Subcutaneous abdominal adipose tissue (tissue), 5 donors: ENCODE measurements around the gene TMEM182.
A peak's percentile ranks its signal among the peaks of the same experiment; 100 is the strongest.

Experiments used
- H3K27ac ChIP-seq: one replicate; pipeline ENCODE4 v1.7.0; 2013; ENCODE audit warnings: low read depth, mild to moderate bottlenecking, inconsistent platforms, low read length, moderate library complexity
- H3K27me3 ChIP-seq, 5 donors: one replicate each; pipeline ENCODE4 v1.7.0; 2013; ENCODE audit warnings: low read length in 5 of 5, inconsistent platforms in 1 of 5; ENCODE audit not compliant: control insufficient read depth in 5 of 5, insufficient read depth in 4 of 5
- H3K36me3 ChIP-seq, 5 donors: one replicate each; pipeline ENCODE4 v1.7.0; 2013; ENCODE audit warnings: low read length in 5 of 5; ENCODE audit not compliant: control insufficient read depth in 5 of 5, insufficient read depth in 5 of 5
- H3K4me1 ChIP-seq, 5 donors: one replicate each; pipeline ENCODE4 v1.7.0; 2013; ENCODE audit warnings: low read length in 5 of 5, mild to moderate bottlenecking in 3 of 5, moderate library complexity in 1 of 5; ENCODE audit not compliant: control insufficient read depth in 5 of 5, insufficient read depth in 5 of 5
- H3K4me3 ChIP-seq, 5 donors: one replicate each; pipeline ENCODE4 v1.7.0; 2013; ENCODE audit warnings: low read length in 5 of 5, low read depth in 1 of 5
- H3K9ac ChIP-seq, 5 donors: one replicate each; pipeline ENCODE4 v1.7.0; 2013; ENCODE audit warnings: low read length in 5 of 5, mild to moderate bottlenecking in 4 of 5, moderate library complexity in 3 of 5
- H3K9me3 ChIP-seq, 5 donors: one replicate each; pipeline ENCODE4 v1.7.0; 2013; ENCODE audit warnings: low read length in 5 of 5; ENCODE audit not compliant: control insufficient read depth in 5 of 5
- donor health status: healthy.
- donor health status: healthy.
- donor health status: healthy.
- donor health status: healthy.
- donor health status: healthy.

The TMEM182 gene

DNA sequence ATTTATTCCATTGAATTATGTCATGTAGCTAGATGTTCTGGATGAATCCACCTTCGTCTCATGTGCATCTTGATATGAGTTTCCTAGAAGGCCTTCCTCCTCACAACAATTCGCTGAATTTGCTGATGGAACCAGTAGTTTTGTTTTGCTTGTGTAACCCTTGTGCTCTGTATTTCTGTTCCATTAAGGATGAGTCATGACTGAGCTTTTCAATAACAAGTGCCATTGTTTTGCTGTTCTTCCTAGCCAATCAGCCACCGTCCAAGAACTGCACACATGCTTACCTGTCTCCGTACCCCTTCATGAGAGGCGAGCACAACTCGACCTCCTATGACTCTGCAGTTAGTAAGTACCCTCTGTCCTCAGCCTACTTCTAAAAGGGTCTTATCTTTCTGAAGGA is 2.3 kb downstream of the TMEM182 start:
- Histone ChIP-seq H3K27ac (no peak overlapping the region), H3K9me3 (peaks cover 0 to 3% (median 0%) of the 10 kb centered on the region in 5 donors), H3K27me3 (no peaks in the 10 kb centered on the region), H3K9ac (no peak overlapping the region), H3K36me3 (no peaks in the 10 kb centered on the region), H3K4me1 (peaks cover 0 to 54% (median 20%) of the 10 kb centered on the region in 5 donors), H3K4me3 (no peak overlapping the region)

DNA sequence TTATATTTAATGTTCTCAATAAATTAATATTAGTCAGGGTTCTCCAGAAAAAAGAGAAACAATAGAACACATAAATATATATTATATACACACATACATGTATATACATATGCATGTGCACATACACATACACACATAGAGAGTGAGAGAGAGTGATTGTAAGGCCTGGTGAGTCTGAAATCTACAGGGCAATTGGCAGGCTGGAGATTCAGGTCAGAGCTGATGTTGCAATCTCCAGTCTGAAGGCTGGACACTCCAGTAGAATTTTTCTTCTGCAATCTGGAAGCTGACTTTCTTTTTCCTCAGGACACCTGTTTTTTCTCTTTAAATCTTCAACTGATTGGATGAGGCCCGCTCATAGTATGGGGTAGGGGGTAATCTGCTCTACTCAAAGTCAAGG is 3.2 kb downstream of the TMEM182 start:
- no peak overlapping the region for H3K4me3 ChIP-seq
- H3K9ac ChIP-seq = no peak overlapping the region
- H3K27me3 ChIP-seq = no peaks in the 10 kb centered on the region
- H3K9me3 ChIP-seq = no peaks in the 10 kb centered on the region
- peaks cover 0 to 45% (median 14%) of the 10 kb centered on the region in 5 donors for H3K4me1 ChIP-seq
- no peaks in the 10 kb centered on the region for H3K36me3 ChIP-seq
- H3K27ac ChIP-seq = no peak overlapping the region

DNA sequence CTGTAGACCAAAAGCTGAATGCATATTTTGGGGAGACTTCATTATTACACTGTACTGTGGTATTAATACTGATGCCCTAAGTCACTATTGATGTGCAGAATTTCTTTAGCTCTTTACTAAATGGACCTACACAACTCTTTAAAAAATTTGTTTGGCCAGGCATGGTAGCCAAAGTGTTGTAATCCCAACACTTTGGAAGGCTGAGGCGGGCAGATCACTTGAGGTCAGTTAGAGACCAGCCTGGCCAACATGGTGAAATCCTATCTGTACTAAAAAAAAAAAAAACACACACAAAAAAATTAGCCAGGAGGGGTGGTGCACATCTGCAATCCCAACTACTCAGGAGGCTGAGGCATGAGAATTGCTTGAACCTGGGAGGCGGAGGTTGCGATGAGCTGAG is 6.4 kb downstream of the TMEM182 start:
- Histone ChIP-seq H3K36me3 (no peaks in the 10 kb centered on the region), H3K9me3 (no peaks in the 10 kb centered on the region), H3K27me3 (no peaks in the 10 kb centered on the region), H3K9ac (no peak overlapping the region), H3K4me1 (peaks cover 0 to 33% (median 15%) of the 10 kb centered on the region in 5 donors), H3K27ac (no peak overlapping the region), H3K4me3 (no peak overlapping the region)

DNA sequence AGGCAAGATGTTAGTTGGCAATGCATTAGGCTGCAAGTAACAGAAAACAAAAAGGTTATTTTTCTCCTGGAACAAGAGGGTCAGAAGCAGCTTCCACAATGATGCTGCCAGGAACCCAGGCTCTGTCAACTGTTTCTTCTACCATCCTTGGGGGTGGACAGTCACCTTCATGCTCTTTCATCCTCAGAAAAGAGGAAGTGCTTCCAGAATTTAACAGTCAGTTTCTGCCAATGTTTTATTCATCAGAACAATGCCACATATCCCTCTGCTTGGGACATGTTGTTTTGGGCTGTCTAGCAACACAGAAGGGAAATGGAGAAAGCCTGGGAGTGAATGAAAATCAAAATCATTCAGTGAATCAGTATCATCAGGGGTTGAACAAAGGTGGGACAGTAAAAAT is 7.1 kb downstream of the TMEM182 start:
- Histone ChIP-seq H3K27me3 (no peaks in the 10 kb centered on the region), H3K36me3 (no peaks in the 10 kb centered on the region), H3K9ac (no peak overlapping the region), H3K4me1 (peaks cover 0 to 29% (median 15%) of the 10 kb centered on the region in 5 donors), H3K9me3 (no peaks in the 10 kb centered on the region), H3K27ac (no peak overlapping the region), H3K4me3 (no peak overlapping the region)

DNA sequence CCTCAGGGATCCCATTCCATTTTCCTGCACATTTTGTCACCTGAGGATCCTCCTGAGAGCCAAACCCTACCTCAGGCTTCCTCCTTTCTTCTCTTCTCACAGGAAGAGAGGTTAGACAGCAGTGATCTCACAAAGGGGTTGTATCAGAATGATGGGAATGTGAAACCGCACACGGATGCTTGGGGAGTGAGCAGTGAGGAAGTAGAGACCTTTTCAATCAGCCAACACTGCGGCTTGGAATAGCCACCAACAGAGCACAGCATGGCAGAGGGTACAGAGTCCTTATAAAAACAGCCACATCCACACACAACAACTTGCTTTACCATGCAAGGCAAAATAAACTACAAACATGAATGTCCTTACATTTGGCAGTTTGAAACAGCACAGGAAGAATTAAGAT is 8.7 kb downstream of the TMEM182 start:
- Histone ChIP-seq H3K27ac (no peak overlapping the region), H3K9me3 (no peaks in the 10 kb centered on the region)

DNA sequence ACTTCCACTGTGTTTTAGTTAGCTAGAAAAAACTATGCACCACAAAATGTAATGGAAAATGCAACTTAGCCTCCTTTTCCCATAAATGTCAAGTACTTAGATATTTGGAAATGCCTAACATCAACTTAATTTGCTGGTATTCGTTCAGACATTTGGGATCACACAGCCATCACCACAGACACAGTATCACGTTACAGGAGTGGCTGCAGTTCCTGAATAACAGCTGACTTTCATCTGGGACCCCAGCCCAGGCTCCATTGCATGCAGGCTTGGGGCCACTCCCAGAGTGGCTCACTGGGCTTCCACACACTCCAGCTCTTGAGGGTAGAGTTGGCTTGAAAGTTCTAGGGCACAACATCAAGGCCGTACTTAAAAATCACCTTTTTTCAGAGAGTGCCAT is 9.3 kb downstream of the TMEM182 start:
- Histone ChIP-seq H3K27ac (no peak overlapping the region), H3K27me3 (no peaks in the 10 kb centered on the region), H3K4me1 (peaks cover 0 to 17% (median 15%) of the 10 kb centered on the region in 5 donors), H3K9ac (no peak overlapping the region), H3K4me3 (no peak overlapping the region), H3K36me3 (peaks cover 0 to 1% (median 0%) of the 10 kb centered on the region in 5 donors), H3K9me3 (no peaks in the 10 kb centered on the region)

More for the DNA sequence above, 8.7 kb downstream of the TMEM182 start:
- Histone ChIP-seq H3K36me3 (no peaks in the 10 kb centered on the region), H3K4me3 (no peak overlapping the region), H3K27me3 (no peaks in the 10 kb centered on the region), H3K9ac (no peak overlapping the region), H3K4me1 (peaks cover 0 to 17% (median 15%) of the 10 kb centered on the region in 5 donors)

DNA sequence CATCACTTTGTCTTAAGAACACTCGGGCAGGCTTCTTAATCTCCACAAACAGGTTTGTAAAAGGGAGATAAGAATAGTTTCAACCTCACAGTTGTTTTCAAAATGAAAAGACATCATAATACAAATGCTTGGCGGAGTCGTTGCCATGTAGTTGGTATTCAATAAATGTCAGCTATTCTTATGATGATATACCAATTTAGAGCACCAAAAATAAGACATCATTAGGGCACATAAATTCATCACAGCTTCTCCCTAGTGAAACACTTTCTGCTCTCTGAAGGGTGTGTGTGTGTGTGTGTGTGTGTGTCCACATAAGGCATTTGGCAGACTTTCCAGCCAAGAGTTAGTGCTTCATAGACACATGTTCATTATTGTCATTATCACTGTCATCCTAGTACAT is 10.8 kb downstream of the TMEM182 start:
- no peaks in the 10 kb centered on the region for H3K9me3 ChIP-seq
- no peak overlapping the region for H3K27ac ChIP-seq
- H3K4me3 ChIP-seq = no peak overlapping the region
- no peaks in the 10 kb centered on the region for H3K27me3 ChIP-seq
- H3K9ac ChIP-seq = no peak overlapping the region
- peaks cover 0 to 16% (median 15%) of the 10 kb centered on the region in 5 donors for H3K4me1 ChIP-seq
- H3K36me3 ChIP-seq = peaks cover 0 to 8% (median 0%) of the 10 kb centered on the region in 5 donors

DNA sequence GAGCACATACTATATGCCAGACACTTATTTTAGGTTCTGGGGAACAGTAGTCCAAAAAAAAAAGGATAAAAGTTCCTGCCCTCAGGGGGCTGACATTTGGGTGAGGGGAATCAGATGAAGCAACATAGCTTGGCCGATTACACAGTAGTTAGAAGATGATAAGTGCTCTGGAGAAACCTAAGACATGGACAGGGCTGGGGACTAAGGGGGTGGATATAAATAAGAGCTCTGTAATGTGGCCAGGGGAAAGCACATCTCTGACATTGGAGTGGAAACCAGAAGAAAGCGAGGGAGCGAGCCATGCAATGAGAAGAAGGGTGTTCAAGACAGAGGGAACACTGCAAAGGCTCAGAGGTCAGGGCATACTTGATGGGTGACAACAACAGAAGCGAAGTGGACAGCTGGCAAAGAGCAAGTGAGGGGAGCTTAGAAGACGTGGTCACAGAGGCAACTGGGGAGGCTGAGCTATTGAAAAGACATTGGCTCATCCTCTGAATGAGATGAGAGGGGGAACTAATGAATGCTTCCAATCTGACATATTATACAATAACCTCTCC is 11.4 kb downstream of the TMEM182 start:
- H3K27ac ChIP-seq = no peak overlapping the region
- H3K4me3 ChIP-seq = no peak overlapping the region
- peaks cover 0 to 8% (median 0%) of the 10 kb centered on the region in 5 donors for H3K36me3 ChIP-seq

DNA sequence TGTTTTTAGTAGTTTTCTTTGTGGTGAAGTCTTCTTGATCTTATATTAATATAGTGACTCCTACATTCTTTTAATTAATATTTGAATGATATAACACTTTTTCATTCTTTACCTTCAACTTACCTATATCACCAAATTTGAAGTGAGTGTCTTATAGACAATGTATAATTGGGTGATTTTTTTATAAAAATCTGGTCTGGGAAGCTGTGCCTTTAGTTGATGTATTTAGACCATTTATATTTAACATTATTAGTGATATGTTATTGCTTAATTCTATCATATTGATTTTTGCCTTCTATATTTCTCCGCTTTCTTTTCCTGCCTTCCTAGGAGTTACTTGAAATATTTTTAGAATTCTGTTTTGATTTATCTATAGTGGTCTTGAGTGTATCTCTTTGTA is 16.4 kb downstream of the TMEM182 start:
- peaks cover 0 to 6% (median 0%) of the 10 kb centered on the region in 5 donors for H3K9me3 ChIP-seq

More for the DNA sequence above, 11.4 kb downstream of the TMEM182 start:
- Histone ChIP-seq H3K9me3 (peaks cover 0 to 2% (median 0%) of the 10 kb centered on the region in 5 donors), H3K4me1 (peaks cover 0 to 15% (median 10%) of the 10 kb centered on the region in 5 donors), H3K9ac (no peak overlapping the region), H3K27me3 (no peaks in the 10 kb centered on the region)

DNA sequence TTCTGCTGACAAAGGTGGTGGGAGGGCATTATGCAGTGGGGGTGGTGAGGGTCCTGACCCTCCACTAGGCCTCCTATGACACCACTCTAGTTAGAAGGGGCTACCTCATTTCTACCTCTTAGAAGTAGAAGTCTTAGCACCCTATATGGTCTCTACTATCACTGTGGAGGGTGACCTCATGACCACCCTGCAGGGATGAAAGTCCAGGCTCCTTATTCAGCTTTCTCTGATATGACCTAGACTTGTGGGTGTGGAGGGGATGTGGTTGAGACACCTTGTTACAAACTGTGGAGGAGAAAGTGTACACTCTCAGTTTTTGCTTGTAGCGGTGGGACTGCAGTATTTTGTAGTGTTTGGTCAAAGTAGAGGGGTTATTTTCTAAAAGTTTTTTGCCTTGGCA is 18.6 kb downstream of the TMEM182 start:
- H3K9ac ChIP-seq = no peak overlapping the region
- peaks cover 0 to 6% (median 0%) of the 10 kb centered on the region in 5 donors for H3K9me3 ChIP-seq
- H3K27me3 ChIP-seq = no peaks in the 10 kb centered on the region
- H3K4me1 ChIP-seq = peaks cover 0 to 8% (median 5%) of the 10 kb centered on the region in 5 donors
- peaks cover 0 to 8% (median 0%) of the 10 kb centered on the region in 5 donors for H3K36me3 ChIP-seq
- no peak overlapping the region for H3K4me3 ChIP-seq
- peak overlapping the region; percentile 59 for H3K27ac ChIP-seq

More for the DNA sequence above, 16.4 kb downstream of the TMEM182 start:
- H3K4me3 ChIP-seq = no peak overlapping the region
- H3K36me3 ChIP-seq = peaks cover 0 to 8% (median 0%) of the 10 kb centered on the region in 5 donors
- peaks cover 0 to 7% (median 5%) of the 10 kb centered on the region in 5 donors for H3K4me1 ChIP-seq
- no peak overlapping the region for H3K9ac ChIP-seq
- H3K27ac ChIP-seq = no peak overlapping the region
- H3K27me3 ChIP-seq = no peaks in the 10 kb centered on the region
